GM18870 (cell line): Measurements from ENCODE around the gene RAB32.
A peak's percentile ranks its signal among the peaks of the same experiment; 100 is the strongest.
"Not testable (repeated sequence)": the region's sequence is repeated elsewhere in the genome, so short reads cannot be mapped to it uniquely, and the experiment has no call there.

Source experiments
- ATAC-seq: cut with Tn5 transposase; IDR thresholded peaks from one replicate; pipeline ENCODE4 v1.9.1; 2021; ENCODE audit warnings: moderate library complexity; ENCODE audit not compliant: unreplicated experiment

The RAB32 gene

GRCh38 chr6:146543211-146543939 is at the start of gene RAB32:
Gene RAB32, plus strand, starts transcription at chr6:146543833. Its CDS starts 39 bp downstream, at chr6:146543872.
- peak; percentile 31 for ATAC-seq

GRCh38 chr6:146498309-146498708 is 45.3 kb upstream of the RAB32 start:
- no peak for ATAC-seq

GRCh38 chr6:146503096-146503495 is 40.5 kb upstream of the RAB32 start:
- ATAC-seq, result no peak

- ATAC-seq, result no peak
These were observed 28.4 kb upstream of the RAB32 start for GRCh38 chr6:146515212-146515611.

GRCh38 chr6:146526192-146526591 is 17.4 kb upstream of the RAB32 start:
- ATAC-seq, result no peak

GRCh38 chr6:146532702-146533101 is 10.9 kb upstream of the RAB32 start:
- ATAC-seq, result no peak

- no peak for ATAC-seq
These were observed 787 bp upstream of the RAB32 start for GRCh38 chr6:146542881-146543210.

GRCh38 chr6:146543940-146544615 is 445 bp downstream of the RAB32 start:
- ATAC-seq, result peak; percentile 34

- no peak for ATAC-seq
These were observed 1.1 kb downstream of the RAB32 start for GRCh38 chr6:146544616-146545182.

GRCh38 chr6:146545581-146545980 is 1.9 kb downstream of the RAB32 start:
- ATAC-seq, result no peak

GRCh38 chr6:146546443-146547043 is 2.9 kb downstream of the RAB32 start:
- no peak for ATAC-seq

- no peak for ATAC-seq
These were observed 4.3 kb downstream of the RAB32 start for GRCh38 chr6:146547889-146548288.

- ATAC-seq, result no peak
These were observed 5.3 kb downstream of the RAB32 start for GRCh38 chr6:146548898-146549374.

- no peak for ATAC-seq
These were observed 7.3 kb downstream of the RAB32 start for GRCh38 chr6:146550911-146551310.

GRCh38 chr6:146551545-146551944 is 7.9 kb downstream of the RAB32 start:
- no peak for ATAC-seq

GRCh38 chr6:146553377-146554135 is 9.9 kb downstream of the RAB32 start:
- no peak for ATAC-seq

- ATAC-seq, result no peak
These were observed 17.0 kb downstream of the RAB32 start for GRCh38 chr6:146560607-146561006.

GRCh38 chr6:146566661-146567060 is 23.0 kb downstream of the RAB32 start:
- not testable (repeated sequence) for ATAC-seq

- ATAC-seq, result not testable (repeated sequence)
These were observed 25.0 kb downstream of the RAB32 start for GRCh38 chr6:146568619-146569018.

GRCh38 chr6:146574211-146574610 is 30.6 kb downstream of the RAB32 start:
- ATAC-seq, result no peak

- no peak for ATAC-seq
These were observed 34.4 kb downstream of the RAB32 start for GRCh38 chr6:146578054-146578453.
